Liver (tissue), 9 donors: ENCODE data around the gene WWC1. TPM values are rescaled to one million over a fixed set of nuclear protein-coding genes. Genes with fewer than 3 reads are reported as not detected.

Experiments
- DNase-seq: peaks from one replicate; pipeline ENCODE4 v3.0.0-alpha.2; 2017; ENCODE audit warnings: low spot score
- H3K27ac ChIP-seq, 2 donors: one replicate each; pipeline ENCODE4 v1.7.0; 2013; ENCODE audit warnings: inconsistent platforms in 2 of 2, low read length in 2 of 2, control low read depth in 1 of 2, low read depth in 1 of 2, mild to moderate bottlenecking in 1 of 2
- H3K27me3 ChIP-seq, 4 donors: one replicate each; pipeline versions ENCODE4 v1.6.1 to v1.7.0; 2013; ENCODE audit warnings: low read length in 3 of 4, inconsistent platforms in 1 of 4, mild to moderate bottlenecking in 1 of 4, moderate library complexity in 1 of 4; ENCODE audit not compliant: control insufficient read depth in 4 of 4, insufficient read depth in 4 of 4
- H3K36me3 ChIP-seq, 4 donors: one replicate each; pipeline versions ENCODE4 v1.6.1 to v1.7.0; 2013; ENCODE audit warnings: low read length in 3 of 4, mild to moderate bottlenecking in 3 of 4, low read depth in 1 of 4, moderate library complexity in 1 of 4; ENCODE audit not compliant: control insufficient read depth in 4 of 4, insufficient read depth in 3 of 4
- H3K4me1 ChIP-seq, 4 donors: one replicate each; pipeline versions ENCODE4 v1.6.1 to v1.7.0; 2013; ENCODE audit warnings: low read length in 3 of 4, mild to moderate bottlenecking in 3 of 4, moderate library complexity in 1 of 4; ENCODE audit not compliant: control insufficient read depth in 4 of 4, insufficient read depth in 4 of 4
- H3K4me3 ChIP-seq, 3 donors: one replicate each; pipeline versions ENCODE4 v1.6.1 to v1.7.0; 2013; ENCODE audit warnings: low read length in 3 of 3, control low read depth in 1 of 3, low read depth in 1 of 3, mild to moderate bottlenecking in 1 of 3
- H3K9ac ChIP-seq, 2 donors: one replicate each; pipeline ENCODE4 v1.7.0; 2013; ENCODE audit warnings: low read length in 2 of 2, mild to moderate bottlenecking in 2 of 2, moderate library complexity in 2 of 2, control low read depth in 1 of 2, low read depth in 1 of 2
- H3K9me3 ChIP-seq, 4 donors: one replicate each; pipeline versions ENCODE4 v1.6.1 to v1.7.0; 2013; ENCODE audit warnings: low read length in 3 of 4; ENCODE audit not compliant: control insufficient read depth in 4 of 4
- EGR1 ChIP-seq, 2 donors: IDR thresholded peaks; 2 replicates each; pipeline ENCODE4 v1.6.1; 2016 to 2018; ENCODE audit warnings: antibody characterized with exemption in 2 of 2, low read depth in 2 of 2
- FOXA1 ChIP-seq: IDR thresholded peaks from 2 replicates; pipeline ENCODE4 v1.6.1; 2016; ENCODE audit warnings: antibody characterized with exemption
- FOXA2 ChIP-seq: IDR thresholded peaks from 2 replicates; pipeline ENCODE4 v1.6.1; 2016; ENCODE audit warnings: antibody characterized with exemption
- GABPA ChIP-seq, 2 donors: IDR thresholded peaks in 1 of 2; conservative IDR thresholded peaks in 1 of 2; 2 replicates each; pipeline ENCODE4 v1.6.1; 2016; ENCODE audit warnings: antibody characterized with exemption in 2 of 2, mild to moderate bottlenecking in 1 of 2, moderate library complexity in 1 of 2
- HNF4A ChIP-seq, 2 donors: conservative IDR thresholded peaks; 2 replicates each; pipeline ENCODE4 v1.6.1; 2016; ENCODE audit warnings: antibody characterized with exemption in 2 of 2, mild to moderate bottlenecking in 2 of 2
- HNF4G ChIP-seq: IDR thresholded peaks from 2 replicates; pipeline ENCODE4 v1.6.1; 2016; ENCODE audit warnings: antibody characterized with exemption
- JUND ChIP-seq, 2 donors: IDR thresholded peaks; 2 replicates each; pipeline ENCODE4 v1.6.1; 2016; ENCODE audit warnings: antibody characterized with exemption in 2 of 2
- NR2F2 ChIP-seq: IDR thresholded peaks from 2 replicates; pipeline ENCODE4 v1.6.1; 2016; ENCODE audit warnings: antibody characterized with exemption
- RAD21 ChIP-seq, 2 donors: IDR thresholded peaks; 2 replicates each; pipeline ENCODE4 v1.6.1; 2016; ENCODE audit warnings: antibody characterized with exemption in 2 of 2, mild to moderate bottlenecking in 2 of 2
- RXRA ChIP-seq, 2 donors: IDR thresholded peaks; 2 replicates each; pipeline ENCODE4 v1.6.1; 2017 to 2018; ENCODE audit warnings: antibody characterized with exemption in 2 of 2, mild to moderate bottlenecking in 1 of 2
- SP1 ChIP-seq: IDR thresholded peaks from 2 replicates; pipeline ENCODE4 v1.6.1; 2018; ENCODE audit warnings: antibody characterized with exemption, mild to moderate bottlenecking
- TAF1 ChIP-seq: conservative IDR thresholded peaks from 2 replicates; pipeline ENCODE4 v1.6.1; 2016; ENCODE audit warnings: antibody characterized with exemption, mild to moderate bottlenecking
- YY1 ChIP-seq: IDR thresholded peaks from 2 replicates; pipeline ENCODE4 v1.6.1; 2016; ENCODE audit warnings: antibody characterized with exemption, mild to moderate bottlenecking
- WGBS: extraction: QIAGEN DNeasy Blood & Tissue Kit; methylation state at CpG from one replicate; pipeline ENCODE4 v1.1.7; 2013; 5-methylcytosine and 5-hydroxymethylcytosine counted together
- polyA plus RNA-seq, 2 donors: library from polyadenylated mRNA; stranded (reverse) in 1 of 2; unstranded in 1 of 2; fragments of 200-250 nt in 1 of 2; fragments of >200 nt in 1 of 2; fragmentation: Nextera tagmentation in 1 of 2; extraction: Ambion mirVana in 1 of 2; gene quantifications; one replicate each; pipeline versions ENCODE4 v1.2.1 to v1.2.3, GENCODE V29; 2013 to 2015
- total RNA-seq, 2 donors: library from RNA; depleted of rRNA; stranded (reverse); fragments of >200 nt; gene quantifications; one replicate each; pipeline ENCODE4 v1.2.3, GENCODE V29; 2014
- TF ChIP-seq, protein P1 (sequence below): fragments of 150-350 bp; IDR thresholded peaks from 2 replicates; pipeline ENCODE4 v1.5.1; 2017; ENCODE audit warnings: improper control_type of control experiment, low read depth, low read length; ENCODE audit not compliant: missing input control
- TF ChIP-seq, protein P2 (sequence below): IDR thresholded peaks from 2 replicates; pipeline ENCODE4 v1.6.1; 2016; ENCODE audit warnings: antibody characterized with exemption
- TF ChIP-seq, protein P3 (sequence below): IDR thresholded peaks from 2 replicates; pipeline ENCODE4 v1.6.1; 2016; ENCODE audit warnings: antibody characterized with exemption
- TF ChIP-seq, protein P4 (sequence below): IDR thresholded peaks from 2 replicates; pipeline ENCODE4 v1.6.1; 2016; ENCODE audit warnings: antibody characterized with exemption
- TF ChIP-seq, protein P5 (sequence below): IDR thresholded peaks from 2 replicates; pipeline ENCODE4 v1.6.1; 2016; ENCODE audit warnings: antibody characterized with exemption, mild to moderate bottlenecking
- donor health status: healthy.
- donor health status: healthy.
- donor health status: healthy.
- donor health status: healthy.
- donor health status: healthy.

Gene WWC1
- total and polyA plus RNA-seq, 4 donors: 5.9 to 25.1 (median 14.8) TPM

DNA sequence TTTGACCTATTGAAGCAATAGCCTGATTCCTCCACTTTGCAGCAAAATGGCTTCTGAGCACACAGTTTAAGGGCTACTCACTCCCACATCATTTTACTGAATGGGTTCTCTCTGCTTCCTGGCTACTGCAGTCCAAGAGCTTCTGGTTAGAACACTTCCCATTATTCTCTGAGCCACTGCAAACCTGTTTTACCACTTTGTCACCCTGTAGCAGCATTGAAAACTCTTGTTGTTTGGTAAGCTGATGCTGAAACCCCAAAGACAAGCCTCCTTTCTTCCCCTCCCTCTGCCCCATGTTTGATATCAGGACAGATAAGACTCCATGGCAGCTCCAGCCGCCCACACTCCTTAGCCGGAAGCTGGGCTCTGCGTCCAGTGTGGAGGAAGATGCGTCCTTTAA is 110.4 kb downstream of the WWC1 start:
- no peak overlapping the region for H3K9ac ChIP-seq
- TF ChIP-seq FOXA2: no peak
- TF ChIP-seq, protein P1, sequence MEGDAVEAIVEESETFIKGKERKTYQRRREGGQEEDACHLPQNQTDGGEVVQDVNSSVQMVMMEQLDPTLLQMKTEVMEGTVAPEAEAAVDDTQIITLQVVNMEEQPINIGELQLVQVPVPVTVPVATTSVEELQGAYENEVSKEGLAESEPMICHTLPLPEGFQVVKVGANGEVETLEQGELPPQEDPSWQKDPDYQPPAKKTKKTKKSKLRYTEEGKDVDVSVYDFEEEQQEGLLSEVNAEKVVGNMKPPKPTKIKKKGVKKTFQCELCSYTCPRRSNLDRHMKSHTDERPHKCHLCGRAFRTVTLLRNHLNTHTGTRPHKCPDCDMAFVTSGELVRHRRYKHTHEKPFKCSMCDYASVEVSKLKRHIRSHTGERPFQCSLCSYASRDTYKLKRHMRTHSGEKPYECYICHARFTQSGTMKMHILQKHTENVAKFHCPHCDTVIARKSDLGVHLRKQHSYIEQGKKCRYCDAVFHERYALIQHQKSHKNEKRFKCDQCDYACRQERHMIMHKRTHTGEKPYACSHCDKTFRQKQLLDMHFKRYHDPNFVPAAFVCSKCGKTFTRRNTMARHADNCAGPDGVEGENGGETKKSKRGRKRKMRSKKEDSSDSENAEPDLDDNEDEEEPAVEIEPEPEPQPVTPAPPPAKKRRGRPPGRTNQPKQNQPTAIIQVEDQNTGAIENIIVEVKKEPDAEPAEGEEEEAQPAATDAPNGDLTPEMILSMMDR: no peak
- TF ChIP-seq HNF4G: no peak
- TF ChIP-seq, protein P2, sequence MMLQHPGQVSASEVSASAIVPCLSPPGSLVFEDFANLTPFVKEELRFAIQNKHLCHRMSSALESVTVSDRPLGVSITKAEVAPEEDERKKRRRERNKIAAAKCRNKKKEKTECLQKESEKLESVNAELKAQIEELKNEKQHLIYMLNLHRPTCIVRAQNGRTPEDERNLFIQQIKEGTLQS: no peak
- no peak for TF ChIP-seq FOXA1
- TF ChIP-seq SP1: no peak
- no peak for TF ChIP-seq YY1
- TF ChIP-seq HNF4A (conservative IDR thresholded peaks at IDR 0.05): no peak
- TF ChIP-seq TAF1: no peak
- TF ChIP-seq, protein P3, sequence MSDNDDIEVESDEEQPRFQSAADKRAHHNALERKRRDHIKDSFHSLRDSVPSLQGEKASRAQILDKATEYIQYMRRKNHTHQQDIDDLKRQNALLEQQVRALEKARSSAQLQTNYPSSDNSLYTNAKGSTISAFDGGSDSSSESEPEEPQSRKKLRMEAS: no peak
- TF ChIP-seq, protein P4, sequence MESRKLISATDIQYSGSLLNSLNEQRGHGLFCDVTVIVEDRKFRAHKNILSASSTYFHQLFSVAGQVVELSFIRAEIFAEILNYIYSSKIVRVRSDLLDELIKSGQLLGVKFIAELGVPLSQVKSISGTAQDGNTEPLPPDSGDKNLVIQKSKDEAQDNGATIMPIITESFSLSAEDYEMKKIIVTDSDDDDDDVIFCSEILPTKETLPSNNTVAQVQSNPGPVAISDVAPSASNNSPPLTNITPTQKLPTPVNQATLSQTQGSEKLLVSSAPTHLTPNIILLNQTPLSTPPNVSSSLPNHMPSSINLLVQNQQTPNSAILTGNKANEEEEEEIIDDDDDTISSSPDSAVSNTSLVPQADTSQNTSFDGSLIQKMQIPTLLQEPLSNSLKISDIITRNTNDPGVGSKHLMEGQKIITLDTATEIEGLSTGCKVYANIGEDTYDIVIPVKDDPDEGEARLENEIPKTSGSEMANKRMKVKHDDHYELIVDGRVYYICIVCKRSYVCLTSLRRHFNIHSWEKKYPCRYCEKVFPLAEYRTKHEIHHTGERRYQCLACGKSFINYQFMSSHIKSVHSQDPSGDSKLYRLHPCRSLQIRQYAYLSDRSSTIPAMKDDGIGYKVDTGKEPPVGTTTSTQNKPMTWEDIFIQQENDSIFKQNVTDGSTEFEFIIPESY: no peak
- TF ChIP-seq RAD21 (IDR thresholded peaks at IDR 0.05): no peak
- TF ChIP-seq JUND (IDR thresholded peaks at IDR 0.05): no peak
- TF ChIP-seq RXRA (IDR thresholded peaks at IDR 0.05): no peak
- TF ChIP-seq, protein P5, sequence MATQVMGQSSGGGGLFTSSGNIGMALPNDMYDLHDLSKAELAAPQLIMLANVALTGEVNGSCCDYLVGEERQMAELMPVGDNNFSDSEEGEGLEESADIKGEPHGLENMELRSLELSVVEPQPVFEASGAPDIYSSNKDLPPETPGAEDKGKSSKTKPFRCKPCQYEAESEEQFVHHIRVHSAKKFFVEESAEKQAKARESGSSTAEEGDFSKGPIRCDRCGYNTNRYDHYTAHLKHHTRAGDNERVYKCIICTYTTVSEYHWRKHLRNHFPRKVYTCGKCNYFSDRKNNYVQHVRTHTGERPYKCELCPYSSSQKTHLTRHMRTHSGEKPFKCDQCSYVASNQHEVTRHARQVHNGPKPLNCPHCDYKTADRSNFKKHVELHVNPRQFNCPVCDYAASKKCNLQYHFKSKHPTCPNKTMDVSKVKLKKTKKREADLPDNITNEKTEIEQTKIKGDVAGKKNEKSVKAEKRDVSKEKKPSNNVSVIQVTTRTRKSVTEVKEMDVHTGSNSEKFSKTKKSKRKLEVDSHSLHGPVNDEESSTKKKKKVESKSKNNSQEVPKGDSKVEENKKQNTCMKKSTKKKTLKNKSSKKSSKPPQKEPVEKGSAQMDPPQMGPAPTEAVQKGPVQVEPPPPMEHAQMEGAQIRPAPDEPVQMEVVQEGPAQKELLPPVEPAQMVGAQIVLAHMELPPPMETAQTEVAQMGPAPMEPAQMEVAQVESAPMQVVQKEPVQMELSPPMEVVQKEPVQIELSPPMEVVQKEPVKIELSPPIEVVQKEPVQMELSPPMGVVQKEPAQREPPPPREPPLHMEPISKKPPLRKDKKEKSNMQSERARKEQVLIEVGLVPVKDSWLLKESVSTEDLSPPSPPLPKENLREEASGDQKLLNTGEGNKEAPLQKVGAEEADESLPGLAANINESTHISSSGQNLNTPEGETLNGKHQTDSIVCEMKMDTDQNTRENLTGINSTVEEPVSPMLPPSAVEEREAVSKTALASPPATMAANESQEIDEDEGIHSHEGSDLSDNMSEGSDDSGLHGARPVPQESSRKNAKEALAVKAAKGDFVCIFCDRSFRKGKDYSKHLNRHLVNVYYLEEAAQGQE: no peak
- no peak for TF ChIP-seq GABPA (IDR thresholded peaks at IDR 0.05 in 1 of 2, conservative IDR thresholded peaks at IDR 0.05 in 1 of 2)
- no peak for TF ChIP-seq EGR1 (IDR thresholded peaks at IDR 0.05; ENCODE audit: low read depth in 2 of 2)
- TF ChIP-seq NR2F2: no peak
- peaks cover 4 to 42% (median 20%) of the 10 kb centered on the region in 4 donors for H3K36me3 ChIP-seq
- DNase-seq: no peak
- H3K4me3 ChIP-seq: no peak overlapping the region
- no peaks in the 10 kb centered on the region for H3K4me1 ChIP-seq
- 96% methylated on average over 4 of the region's 4 CpGs for WGBS
- no peaks in the 10 kb centered on the region for H3K27me3 ChIP-seq
- no peak overlapping the region for H3K27ac ChIP-seq
- no peaks in the 10 kb centered on the region for H3K9me3 ChIP-seq
